ENCODE data around the gene CAPN13.
"Not testable (repeated sequence)": the region's sequence is repeated elsewhere in the genome, so short reads cannot be mapped to it uniquely, and the experiment has no call there.

CAPN13 gene

GRCh38 chr2:30705056-30705455 is 102.2 kb downstream of the CAPN13 start:
- TF ChIP-seq CTCF (IDR thresholded peaks at IDR 0.05; ENCODE audit: low read depth, low read length): no peak
- DNase-seq (ENCODE audit: extremely low read depth, low read depth): no peak

DNA sequence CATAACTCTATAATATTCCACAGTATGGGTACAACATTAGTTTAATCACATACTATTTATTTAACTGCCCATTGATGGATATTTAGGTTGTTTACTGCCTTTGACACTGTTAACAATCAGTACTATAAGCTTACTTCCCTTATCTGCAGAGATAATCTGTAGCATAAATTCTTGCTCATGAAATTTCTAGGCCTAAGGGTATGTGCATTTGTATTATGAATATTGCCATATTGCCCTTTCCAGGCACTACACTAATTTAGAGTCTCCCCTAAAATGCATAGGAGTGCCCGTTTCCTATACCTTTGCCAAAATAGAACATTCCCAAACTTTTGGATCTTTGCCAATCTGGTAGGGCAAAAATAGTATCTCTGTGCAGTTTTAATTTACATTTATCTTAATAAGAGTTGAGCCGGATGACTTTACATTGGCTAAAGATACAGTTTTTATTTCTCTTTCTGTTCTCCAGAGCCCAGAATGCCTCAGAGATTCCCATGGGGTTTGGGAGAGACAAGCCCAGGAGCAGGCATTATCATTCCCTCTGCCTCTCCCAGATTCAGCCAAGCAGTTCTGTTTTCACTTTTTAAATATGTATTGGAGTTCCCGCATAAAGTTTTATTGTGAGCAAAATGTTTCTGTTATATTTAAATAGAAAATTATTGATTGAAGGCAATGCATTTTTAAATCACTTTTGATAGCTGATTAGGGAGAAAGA is 102.8 kb downstream of the CAPN13 start:
- no peak for TF ChIP-seq CTCF (IDR thresholded peaks at IDR 0.05; ENCODE audit: low read depth, low read length)
- no peak for DNase-seq (ENCODE audit: extremely low read depth, low read depth)

- no peak for DNase-seq (ENCODE audit: extremely low read depth, low read depth)
- TF ChIP-seq CTCF (IDR thresholded peaks at IDR 0.05; ENCODE audit: low read depth, low read length): no peak
Measured at GRCh38 chr2:30702694-30703093, 104.6 kb downstream of the CAPN13 start.

GRCh38 chr2:30701782-30702181 is 105.5 kb downstream of the CAPN13 start:
- DNase-seq (ENCODE audit: extremely low read depth, low read depth): no peak
- no peak for TF ChIP-seq CTCF (IDR thresholded peaks at IDR 0.05; ENCODE audit: low read depth, low read length)

DNA sequence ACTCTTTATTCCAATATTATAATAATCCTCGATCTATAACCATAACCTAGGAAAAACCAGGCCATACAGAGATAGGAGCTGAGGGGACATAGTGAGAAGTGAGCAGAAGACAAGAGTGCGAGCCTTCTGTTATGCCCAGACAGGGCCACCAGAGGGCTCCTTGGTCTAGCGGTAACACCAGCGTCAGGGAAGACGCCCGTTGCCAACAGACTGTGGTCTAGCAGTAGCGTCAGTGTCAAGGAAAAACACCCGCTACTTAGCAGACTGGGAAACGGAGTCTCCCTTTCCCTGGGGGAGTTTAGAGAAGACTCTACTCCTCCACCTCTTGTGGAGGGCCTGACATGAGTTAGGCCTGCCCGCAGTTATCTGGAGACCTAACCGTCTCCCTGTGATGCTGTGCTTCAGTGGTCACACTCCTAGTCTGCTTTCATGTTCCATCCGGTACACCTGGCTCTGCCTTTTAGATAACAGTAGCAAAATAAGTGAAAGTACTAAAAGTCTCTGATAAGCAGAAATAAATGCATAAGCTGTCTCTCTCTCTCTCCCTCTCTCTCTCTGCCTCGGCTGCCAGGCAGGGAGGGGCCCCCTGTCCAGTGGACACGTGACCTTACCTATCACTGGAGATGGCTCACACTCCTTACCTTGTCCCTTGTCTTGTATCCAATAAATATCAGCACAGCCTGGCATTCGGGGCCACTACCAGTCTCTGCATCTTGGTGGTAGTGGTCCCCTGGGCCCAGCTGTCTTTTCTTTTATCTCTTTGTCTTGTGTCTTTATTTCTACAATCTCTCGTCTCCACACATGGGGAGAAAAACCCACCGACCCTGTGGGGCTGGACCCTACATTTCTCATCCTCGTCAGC is 109.8 kb downstream of the CAPN13 start:
- not testable (repeated sequence) for DNase-seq (ENCODE audit: extremely low read depth, low read depth)

DNA sequence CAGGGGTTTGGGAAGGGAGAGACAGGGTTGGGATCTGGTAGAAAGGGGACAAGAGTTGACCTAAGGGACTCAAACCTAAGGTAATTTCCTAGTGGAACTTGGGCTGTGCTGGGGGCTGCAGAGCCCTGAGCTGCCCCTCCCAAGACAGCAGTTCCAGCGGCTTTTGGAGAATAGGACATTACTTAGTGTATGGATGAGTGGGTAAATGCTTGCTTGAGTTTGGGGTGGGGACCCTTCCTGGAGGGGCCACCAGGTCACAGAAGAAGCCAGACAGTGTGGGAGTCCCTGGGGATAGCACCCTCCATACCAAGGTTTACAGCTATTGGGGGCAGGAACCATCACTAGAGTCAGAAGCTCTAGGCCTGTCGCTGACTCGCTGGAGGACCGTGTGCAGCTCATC is 111.5 kb downstream of the CAPN13 start:
- no peak for DNase-seq (ENCODE audit: extremely low read depth, low read depth)
- no peak for TF ChIP-seq CTCF (IDR thresholded peaks at IDR 0.05; ENCODE audit: low read depth, low read length)

DNA sequence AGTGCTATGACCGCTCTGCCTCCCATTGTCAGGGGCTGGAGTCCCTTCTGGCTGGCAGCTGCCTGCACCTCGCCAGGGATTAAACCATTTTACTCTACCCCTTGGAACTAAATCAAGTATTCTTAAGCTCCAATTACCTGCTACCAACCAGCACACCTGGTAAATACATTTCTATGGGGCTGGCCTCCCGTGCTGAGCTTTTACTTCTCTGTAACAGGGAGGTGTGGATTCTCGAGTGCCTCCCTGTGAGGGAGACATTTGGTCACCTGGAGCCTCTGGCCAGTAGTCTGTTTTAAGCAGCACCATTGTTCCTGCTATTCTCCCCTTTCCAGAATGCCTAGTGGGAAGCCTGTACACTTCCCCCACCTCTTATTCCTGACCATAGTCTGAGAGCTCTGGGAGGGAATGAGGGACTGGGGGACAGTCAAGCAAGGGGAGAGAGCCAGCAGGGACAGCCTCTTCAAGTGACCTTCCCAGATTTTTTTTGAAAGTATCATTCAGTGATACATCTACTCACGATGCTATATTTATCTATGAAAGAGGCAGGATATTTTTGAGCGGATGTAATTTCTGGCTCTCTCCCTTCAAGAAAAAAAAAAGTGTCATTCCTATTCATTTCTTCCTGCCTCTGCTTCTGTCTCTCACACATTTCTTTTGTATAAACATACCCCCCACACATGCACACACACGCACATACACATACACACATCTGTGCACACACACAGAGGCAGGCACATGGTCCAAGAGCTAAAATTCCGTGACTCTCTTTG is 112.8 kb downstream of the CAPN13 start:
- TF ChIP-seq CTCF (IDR thresholded peaks at IDR 0.05; ENCODE audit: low read depth, low read length): no peak
- DNase-seq (ENCODE audit: extremely low read depth, low read depth): no peak
